ENCODE measurements around the gene SOAT2.
A peak's percentile ranks its signal among the peaks of the same experiment; 100 is the strongest.
"Not testable (repeated sequence)": the region's sequence is repeated elsewhere in the genome, so short reads cannot be mapped to it uniquely, and the experiment has no call there.

The SOAT2 gene

GRCh38 chr12:53091756-53092155 lies 11.5 kb upstream of the SOAT2 start:
- Mint-ChIP-seq H3K9me3 (no peaks in the 10 kb centered on the region), H3K36me3 (ENCODE audit: low read depth) (no peaks in the 10 kb centered on the region), H3K27ac (no peak overlapping the region), H3K4me1 (ENCODE audit: low read depth) (peaks cover 6% of the 10 kb centered on the region), H3K4me3 (no peak overlapping the region), H3K27me3 (ENCODE audit: low read depth) (peaks cover 63% of the 10 kb centered on the region)

- Mint-ChIP-seq H3K27me3 (ENCODE audit: low read depth) (peaks cover 66% of the 10 kb centered on the region), H3K4me3 (no peak overlapping the region)
Measured at GRCh38 chr12:53093777-53094393, 9.4 kb upstream of the SOAT2 start.

DNA sequence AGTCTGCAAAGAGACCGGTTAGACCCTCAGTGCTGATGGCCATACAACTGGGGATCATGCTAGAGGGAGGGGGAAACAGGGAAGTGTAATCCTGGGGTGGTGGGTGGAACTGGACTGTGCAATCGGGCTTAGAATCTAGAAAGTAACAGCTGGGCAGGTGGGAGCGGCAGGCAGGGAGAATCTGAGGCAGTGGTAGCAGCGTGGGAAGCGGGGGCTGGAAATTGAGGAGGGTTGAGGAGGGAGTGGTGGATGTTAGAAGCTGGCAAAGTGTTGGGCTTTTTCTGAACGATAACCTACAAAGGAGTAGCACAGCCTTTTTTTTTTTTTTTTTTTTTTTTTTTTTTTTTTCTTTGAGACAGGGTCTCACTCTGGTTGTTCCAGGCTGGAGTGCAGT lies 8.9 kb upstream of the SOAT2 start:
- Mint-ChIP-seq H3K9me3 (no peaks in the 10 kb centered on the region), H3K27me3 (ENCODE audit: low read depth) (peaks cover 70% of the 10 kb centered on the region), H3K4me3 (no peak overlapping the region), H3K36me3 (ENCODE audit: low read depth) (peaks cover 3% of the 10 kb centered on the region), H3K4me1 (ENCODE audit: low read depth) (peaks cover 23% of the 10 kb centered on the region), H3K27ac (no peak overlapping the region)

More at GRCh38 chr12:53093777-53094393, 9.4 kb upstream of the SOAT2 start:
- Mint-ChIP-seq H3K4me1 (ENCODE audit: low read depth) (peaks cover 18% of the 10 kb centered on the region), H3K36me3 (ENCODE audit: low read depth) (peaks cover 3% of the 10 kb centered on the region), H3K27ac (no peak overlapping the region), H3K9me3 (no peaks in the 10 kb centered on the region)

- H3K27ac Mint-ChIP-seq; H3K36me3 Mint-ChIP-seq (ENCODE audit: low read depth); H3K9me3 Mint-ChIP-seq; H3K4me3 Mint-ChIP-seq: not testable (repeated sequence)
- H3K4me1 Mint-ChIP-seq (ENCODE audit: low read depth), result peaks cover 24% of the 10 kb centered on the region
- peaks cover 70% of the 10 kb centered on the region for H3K27me3 Mint-ChIP-seq (ENCODE audit: low read depth)
Measured at GRCh38 chr12:53094796-53095595, 8.3 kb upstream of the SOAT2 start.

GRCh38 chr12:53095596-53095895 lies 7.7 kb upstream of the SOAT2 start:
- Mint-ChIP-seq H3K27me3 (ENCODE audit: low read depth) (peaks cover 65% of the 10 kb centered on the region), H3K4me1 (ENCODE audit: low read depth) (peaks cover 24% of the 10 kb centered on the region)
- not testable (repeated sequence) for H3K9me3 Mint-ChIP-seq; H3K4me3 Mint-ChIP-seq; H3K36me3 Mint-ChIP-seq (ENCODE audit: low read depth); H3K27ac Mint-ChIP-seq

DNA sequence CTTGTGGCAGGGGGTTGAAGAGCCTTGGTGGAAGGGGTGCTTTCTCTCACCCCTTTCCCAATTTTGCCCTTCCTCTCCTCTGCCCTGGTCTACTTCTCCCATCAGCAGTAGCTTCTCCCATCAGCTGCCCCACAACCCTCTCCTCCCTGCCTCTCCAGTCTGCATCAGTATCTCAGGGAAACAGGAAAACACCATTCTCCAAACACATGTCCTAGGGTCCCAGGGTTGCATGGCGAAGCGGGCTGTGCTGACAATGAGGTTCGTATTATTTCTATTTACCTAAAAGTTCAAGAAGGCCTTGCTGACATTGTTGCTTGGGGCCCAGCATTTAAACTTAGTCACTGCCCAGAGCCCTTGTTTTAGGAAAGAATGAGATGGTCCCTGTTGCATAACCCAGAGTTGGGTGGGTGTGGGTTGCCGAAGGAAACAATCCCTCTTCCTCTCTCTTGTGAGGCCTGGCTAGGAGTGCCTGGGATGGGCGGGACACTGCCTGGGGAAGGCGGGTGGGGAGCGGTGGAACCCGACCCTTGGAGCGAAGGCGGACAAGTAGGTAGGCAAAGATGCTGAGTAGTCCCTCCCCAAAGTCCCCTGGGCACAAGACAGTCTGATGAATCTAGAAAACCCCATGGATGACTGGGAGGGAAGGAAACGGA lies 7.1 kb upstream of the SOAT2 start:
- Mint-ChIP-seq H3K27ac (no peak overlapping the region), H3K9me3 (no peaks in the 10 kb centered on the region), H3K36me3 (ENCODE audit: low read depth) (peaks cover 3% of the 10 kb centered on the region), H3K27me3 (ENCODE audit: low read depth) (peaks cover 60% of the 10 kb centered on the region), H3K4me3 (peak overlapping the region; percentile 31), H3K4me1 (ENCODE audit: low read depth) (peaks cover 24% of the 10 kb centered on the region)

GRCh38 chr12:53096759-53097158 lies 6.5 kb upstream of the SOAT2 start:
- Mint-ChIP-seq H3K9me3 (no peaks in the 10 kb centered on the region), H3K4me1 (ENCODE audit: low read depth) (peaks cover 24% of the 10 kb centered on the region), H3K27me3 (ENCODE audit: low read depth) (peaks cover 55% of the 10 kb centered on the region), H3K4me3 (peak overlapping the region; percentile 70), H3K36me3 (ENCODE audit: low read depth) (peaks cover 3% of the 10 kb centered on the region), H3K27ac (no peak overlapping the region)

- Mint-ChIP-seq H3K36me3 (ENCODE audit: low read depth) (peaks cover 3% of the 10 kb centered on the region), H3K4me3 (peak overlapping the region; percentile 70), H3K4me1 (ENCODE audit: low read depth) (peaks cover 24% of the 10 kb centered on the region), H3K27me3 (ENCODE audit: low read depth) (peaks cover 52% of the 10 kb centered on the region), H3K27ac (peak overlapping the region; percentile 23), H3K9me3 (no peaks in the 10 kb centered on the region)
Measured at GRCh38 chr12:53097207-53097563, 6.1 kb upstream of the SOAT2 start.

DNA sequence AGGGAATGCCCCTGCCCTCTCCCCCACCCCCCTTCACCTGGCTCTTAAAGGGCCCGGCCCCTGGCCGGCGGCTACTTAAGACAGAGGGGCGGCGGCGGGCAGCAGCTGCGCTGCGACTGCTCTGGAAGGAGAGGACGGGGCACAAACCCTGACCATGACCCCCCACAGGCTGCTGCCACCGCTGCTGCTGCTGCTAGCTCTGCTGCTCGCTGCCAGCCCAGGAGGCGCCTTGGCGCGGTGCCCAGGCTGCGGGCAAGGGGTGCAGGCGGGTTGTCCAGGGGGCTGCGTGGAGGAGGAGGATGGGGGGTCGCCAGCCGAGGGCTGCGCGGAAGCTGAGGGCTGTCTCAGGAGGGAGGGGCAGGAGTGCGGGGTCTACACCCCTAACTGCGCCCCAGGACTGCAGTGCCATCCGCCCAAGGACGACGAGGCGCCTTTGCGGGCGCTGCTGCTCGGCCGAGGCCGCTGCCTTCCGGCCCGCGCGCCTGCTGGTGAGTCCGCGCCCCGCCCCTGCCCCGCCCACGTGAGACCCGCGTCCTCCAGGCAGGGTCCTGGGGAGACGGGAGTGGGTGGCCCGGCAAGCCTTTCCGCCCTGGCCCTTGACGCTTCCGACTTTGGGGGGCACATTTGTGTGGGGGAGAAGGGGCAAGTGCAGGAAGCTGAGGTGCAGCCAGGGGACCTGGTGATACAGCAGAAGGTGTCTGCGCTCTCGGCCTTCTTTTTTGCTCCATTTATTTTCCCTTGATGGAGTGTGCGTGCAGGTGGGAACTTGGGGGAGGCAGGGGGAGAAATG lies 5.5 kb upstream of the SOAT2 start, which contains the start of gene IGFBP6:
IGFBP6 (plus strand) TSS at position 104 of the 790 bp plus-strand sequence; CDS start at position 155, 51 bp downstream.
- peaks cover 27% of the 10 kb centered on the region for H3K4me1 Mint-ChIP-seq (ENCODE audit: low read depth)
- H3K36me3 Mint-ChIP-seq (ENCODE audit: low read depth), result peaks cover 3% of the 10 kb centered on the region
- peak within 1 kb of the TSS; percentile 31 for H3K27ac Mint-ChIP-seq
- H3K4me3 Mint-ChIP-seq, result peak within 1 kb of the TSS; percentile 71
- peaks cover 52% of the 10 kb centered on the region for H3K27me3 Mint-ChIP-seq (ENCODE audit: low read depth)
- H3K9me3 Mint-ChIP-seq, result no peaks in the 10 kb centered on the region

- Mint-ChIP-seq H3K4me3 (peak overlapping the region; percentile 71), H3K27ac (peak overlapping the region; percentile 31), H3K4me1 (ENCODE audit: low read depth) (peaks cover 28% of the 10 kb centered on the region), H3K36me3 (ENCODE audit: low read depth) (peaks cover 3% of the 10 kb centered on the region), H3K9me3 (no peaks in the 10 kb centered on the region), H3K27me3 (ENCODE audit: low read depth) (peaks cover 48% of the 10 kb centered on the region)
Measured at GRCh38 chr12:53098354-53098981, 4.8 kb upstream of the SOAT2 start.

GRCh38 chr12:53099071-53099882 lies 4.0 kb upstream of the SOAT2 start:
- peaks cover 43% of the 10 kb centered on the region for H3K27me3 Mint-ChIP-seq (ENCODE audit: low read depth)
- H3K36me3 Mint-ChIP-seq (ENCODE audit: low read depth), result peaks cover 3% of the 10 kb centered on the region
- peak overlapping the region; percentile 24 for H3K27ac Mint-ChIP-seq
- peak overlapping the region; percentile 54 for H3K4me3 Mint-ChIP-seq
- H3K9me3 Mint-ChIP-seq, result no peaks in the 10 kb centered on the region
- peaks cover 29% of the 10 kb centered on the region for H3K4me1 Mint-ChIP-seq (ENCODE audit: low read depth)

GRCh38 chr12:53100466-53101151 lies 2.7 kb upstream of the SOAT2 start:
- H3K4me3 Mint-ChIP-seq, result no peak overlapping the region
- H3K9me3 Mint-ChIP-seq, result no peaks in the 10 kb centered on the region
- peaks cover 3% of the 10 kb centered on the region for H3K36me3 Mint-ChIP-seq (ENCODE audit: low read depth)
- H3K27me3 Mint-ChIP-seq (ENCODE audit: low read depth), result peaks cover 33% of the 10 kb centered on the region
- peaks cover 30% of the 10 kb centered on the region for H3K4me1 Mint-ChIP-seq (ENCODE audit: low read depth)
- no peak overlapping the region for H3K27ac Mint-ChIP-seq

DNA sequence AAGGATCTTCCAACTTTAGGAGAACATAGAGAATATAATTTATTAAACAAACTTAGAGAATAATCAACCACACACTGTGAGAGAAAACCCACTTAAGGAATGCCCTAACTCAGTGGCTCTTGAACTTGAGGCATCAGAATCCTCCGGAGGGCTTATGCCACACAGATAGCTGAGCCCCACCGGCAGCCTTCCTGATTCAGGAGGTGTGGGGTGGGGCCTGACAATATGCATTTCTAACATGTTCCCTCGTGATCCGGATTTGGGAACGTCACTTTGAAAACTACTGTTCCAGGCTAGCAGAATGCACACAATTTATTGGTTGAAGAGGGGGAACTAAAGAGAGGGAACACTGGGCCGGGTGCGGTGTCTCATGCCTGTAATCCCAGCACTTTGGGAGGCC lies 2.0 kb upstream of the SOAT2 start:
- Mint-ChIP-seq H3K27ac (peak overlapping the region; percentile 41), H3K4me1 (ENCODE audit: low read depth) (peaks cover 30% of the 10 kb centered on the region), H3K4me3 (no peak overlapping the region), H3K36me3 (ENCODE audit: low read depth) (peaks cover 3% of the 10 kb centered on the region), H3K9me3 (no peaks in the 10 kb centered on the region), H3K27me3 (ENCODE audit: low read depth) (peaks cover 27% of the 10 kb centered on the region)

Measured in T-helper 1 cell treated with Interleukin-12 subunit alpha and Interleukin-12 subunit beta and Interleukin-4 antibody, amounts not matched to agents 30 μg/mL and 1 μg/mL, for 36 hours (primary cell).